ENCODE results near the gene PAX8. TPM values are rescaled to one million over a fixed set of nuclear protein-coding genes. Genes with fewer than 3 reads are reported as not detected.

Gene PAX8
- total and polyA plus RNA-seq, 10 donors: 0.06 to 2.8 (median 1.0) TPM

GRCh38 chr2:113240150-113240914 is 38.4 kb downstream of the PAX8 start:
- intact Hi-C loops (cut with DNase I; ENCODE audit: low total_unique reads): no loop called here
- 32 to 65% (median 36%) methylated on average over 7 to 15 of the region's 15 CpGs for whole genome bisulfite sequencing, 5 donors
- Histone ChIP-seq H3K36me3 (peaks cover 0 to 28% (median 0%) of the 10 kb centered on the region in 6 donors), H3K9me3 (no peaks in the 10 kb centered on the region), H3K27me3 (replicated peaks in 1 of 7) (no peaks in the 10 kb centered on the region), H3K4me1 (peaks cover 4 to 53% (median 21%) of the 10 kb centered on the region in 6 donors), H3K4me3 (no peak overlapping the region), H3K27ac (peak overlapping the region in 4 of 8 donors; percentile 27 to 60 (median 42))
- DNase-seq: peak; percentile 88
- TF ChIP-seq CTCF (IDR thresholded peaks at IDR 0.05 in 8 of 11, conservative IDR thresholded peaks at IDR 0.05 in 3 of 11) (no peak), POLR2AphosphoS5 (IDR thresholded peaks at IDR 0.05) (peak; percentile 72 to 86 (median 82)), POLR2A (IDR thresholded peaks at IDR 0.05) (no peak)

DNA sequence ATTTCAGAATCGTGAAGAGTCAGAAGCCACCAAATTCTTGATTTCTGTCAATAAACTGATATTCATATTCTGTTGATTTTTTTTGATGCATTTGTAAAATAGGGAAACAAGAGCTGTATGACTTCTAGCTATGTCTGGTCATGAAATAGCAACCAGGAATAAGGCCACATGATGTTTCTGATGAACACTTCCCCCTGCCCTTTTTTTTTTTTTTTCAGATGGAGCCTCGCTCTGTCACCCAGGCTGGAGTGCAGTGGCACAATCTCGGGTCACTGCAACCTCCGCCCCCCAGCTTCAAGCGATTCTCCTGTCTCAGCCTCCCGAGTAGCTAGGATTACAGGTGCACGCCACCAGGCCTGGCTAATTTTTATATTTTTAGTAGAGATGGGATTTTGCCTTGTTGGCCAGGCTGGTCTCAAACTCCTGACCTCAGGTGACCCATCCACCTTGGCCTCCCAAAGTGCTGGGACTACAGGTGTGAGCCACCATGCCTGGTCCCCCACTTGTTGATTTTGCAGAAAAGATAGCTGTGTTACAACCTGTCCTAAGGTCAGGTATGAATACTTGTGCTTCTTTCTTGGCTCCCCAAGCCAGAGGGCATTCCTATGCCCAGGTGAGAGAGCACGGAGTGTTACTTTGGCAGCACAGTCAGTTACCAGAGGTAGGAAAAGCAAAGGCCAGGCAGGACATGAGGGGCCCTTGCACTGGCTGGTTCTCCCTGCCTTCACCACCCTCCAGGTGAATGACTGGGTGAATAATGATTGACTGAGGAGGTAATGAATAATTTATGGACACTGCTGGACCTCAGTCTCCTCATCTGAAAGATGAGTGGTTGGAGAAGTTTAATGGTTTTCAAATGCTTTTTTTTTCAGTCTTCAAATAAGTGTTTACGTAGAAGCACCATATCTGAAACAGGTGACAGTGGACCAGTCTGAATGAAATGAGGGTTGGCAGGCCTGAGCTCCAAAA is 39.6 kb downstream of the PAX8 start:
- WGBS, 5 donors: 81 to 92% (median 89%) methylated on average over 9 of the region's 9 CpGs
- Histone ChIP-seq H3K4me1 (peaks cover 4 to 53% (median 21%) of the 10 kb centered on the region in 6 donors), H3K36me3 (peaks cover 0 to 28% (median 0%) of the 10 kb centered on the region in 6 donors), H3K9me3 (no peaks in the 10 kb centered on the region), H3K4me3 (no peak overlapping the region), H3K27ac (peak overlapping the region in 4 of 8 donors; percentile 27 to 60 (median 42)), H3K27me3 (replicated peaks in 1 of 7) (no peaks in the 10 kb centered on the region)
- intact Hi-C loops (cut with DNase I; ENCODE audit: low total_unique reads): no loop called here
- TF ChIP-seq CTCF (IDR thresholded peaks at IDR 0.05 in 8 of 11, conservative IDR thresholded peaks at IDR 0.05 in 3 of 11) (no peak), POLR2AphosphoS5 (IDR thresholded peaks at IDR 0.05) (no peak), POLR2A (IDR thresholded peaks at IDR 0.05) (no peak)
- no peak for DNase-seq

- Histone ChIP-seq H3K27me3 (replicated peaks in 1 of 7) (no peaks in the 10 kb centered on the region), H3K36me3 (peaks cover 0 to 28% (median 0%) of the 10 kb centered on the region in 6 donors), H3K4me1 (peaks cover 4 to 53% (median 21%) of the 10 kb centered on the region in 6 donors), H3K27ac (peak overlapping the region in 1 of 8 donors; percentile 90), H3K4me3 (no peak overlapping the region), H3K9me3 (no peaks in the 10 kb centered on the region)
- no peak for TF ChIP-seq POLR2A (IDR thresholded peaks at IDR 0.05)
- TF ChIP-seq POLR2AphosphoS5 (IDR thresholded peaks at IDR 0.05): no peak
- no peak for TF ChIP-seq CTCF (IDR thresholded peaks at IDR 0.05 in 8 of 11, conservative IDR thresholded peaks at IDR 0.05 in 3 of 11)
- intact Hi-C loops (cut with DNase I; ENCODE audit: low total_unique reads): no loop called here
- 82 to 99% (median 86%) methylated on average over 9 of the region's 9 CpGs for WGBS, 5 donors
- no peak for DNase-seq
Observed at GRCh38 chr2:113237604-113238160, 41.0 kb downstream of the PAX8 start.
